HG03442 (cell line): Measurements from ENCODE around the gene CDH4.
"Not testable (repeated sequence)": the region's sequence is repeated elsewhere in the genome, so short reads cannot be mapped to it uniquely, and the experiment has no call there.

Experiments
- ATAC-seq: cut with Tn5 transposase; IDR thresholded peaks from one replicate; pipeline ENCODE4 v1.9.1; 2021; ENCODE audit warnings: mild to moderate bottlenecking, moderate library complexity; ENCODE audit not compliant: unreplicated experiment

CDH4 gene

DNA sequence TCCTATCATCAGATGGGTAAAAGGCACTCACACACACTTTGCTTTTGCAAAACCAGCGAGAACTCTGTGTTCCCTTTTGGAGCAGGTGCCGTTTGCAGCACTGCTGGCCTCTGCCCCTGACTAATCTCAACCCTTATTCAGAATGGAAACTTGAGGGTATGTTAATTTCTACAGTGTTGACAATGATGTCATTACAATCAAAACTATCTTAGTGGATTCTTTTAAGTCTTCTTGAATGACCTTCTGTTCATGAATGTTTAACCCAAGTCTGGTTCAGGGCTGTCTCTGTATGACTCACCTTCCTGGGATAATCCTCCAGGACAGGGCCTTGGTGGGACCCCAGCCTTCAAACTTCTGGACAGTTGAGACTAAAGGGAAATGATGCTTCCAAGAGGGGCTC is 197.9 kb downstream of the CDH4 start:
- ATAC-seq, result no peak

- no peak for ATAC-seq
Observed at GRCh38 chr20:61450549-61450948, 198.5 kb downstream of the CDH4 start.

GRCh38 chr20:61451009-61451408 is 198.9 kb downstream of the CDH4 start:
- ATAC-seq, result no peak

- ATAC-seq, result no peak
Observed at GRCh38 chr20:61451953-61452352, 199.9 kb downstream of the CDH4 start.

GRCh38 chr20:61453219-61453618 is 201.2 kb downstream of the CDH4 start:
- no peak for ATAC-seq

DNA sequence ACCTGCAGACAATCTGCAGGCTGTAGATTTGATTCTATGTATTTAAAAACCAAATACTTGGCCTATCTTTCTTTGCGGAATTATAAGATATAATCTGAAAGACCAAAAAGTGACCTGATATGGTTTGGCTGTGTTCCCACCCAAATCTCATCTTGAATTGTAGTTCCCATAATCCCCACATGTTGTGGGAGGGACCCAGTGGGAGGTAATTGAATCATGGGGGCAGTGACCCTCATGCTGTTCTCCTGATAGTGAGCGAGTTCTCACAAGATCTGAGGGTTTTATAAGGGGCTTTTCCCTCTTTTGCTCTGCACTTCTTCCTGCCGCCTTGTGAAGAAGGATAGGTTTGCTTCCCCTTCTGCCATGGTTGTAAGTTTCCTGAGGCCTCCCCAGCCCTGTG is 201.6 kb downstream of the CDH4 start:
- ATAC-seq, result not testable (repeated sequence)

GRCh38 chr20:61454053-61454452 is 202.0 kb downstream of the CDH4 start:
- no peak for ATAC-seq

DNA sequence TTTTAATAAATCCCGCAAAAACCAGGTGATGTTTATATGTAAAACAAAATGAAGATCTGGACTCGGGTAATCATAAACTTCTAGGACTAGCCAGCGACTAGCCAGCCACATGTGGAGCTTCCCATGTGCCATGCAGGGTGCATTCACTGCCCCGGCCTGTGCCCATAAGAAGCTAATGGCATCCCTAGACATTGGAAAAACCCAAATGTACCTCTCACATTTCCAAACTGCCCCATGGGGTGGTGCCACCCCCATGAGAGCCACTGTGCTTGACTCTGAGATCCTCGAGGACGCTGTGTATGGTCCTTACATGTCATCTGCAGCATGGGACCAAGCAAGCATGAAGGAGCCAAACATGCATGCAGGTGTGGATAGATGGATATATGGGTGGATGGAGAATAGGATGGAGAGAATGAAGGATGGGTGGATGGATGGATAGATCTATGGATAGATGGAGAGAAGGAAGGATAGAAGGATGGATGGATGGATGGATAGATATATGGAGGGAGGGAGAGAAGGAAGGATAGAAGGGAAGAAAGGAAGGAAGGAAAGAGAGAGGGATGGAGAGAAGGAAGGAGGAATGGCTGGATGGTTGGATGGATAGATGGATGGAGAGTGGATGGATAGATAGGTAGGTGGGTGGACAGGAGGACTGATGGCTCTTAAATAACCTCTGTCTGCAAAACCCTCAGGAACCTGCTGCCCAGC is 203.6 kb downstream of the CDH4 start:
- no peak for ATAC-seq

GRCh38 chr20:61457725-61458124 is 205.7 kb downstream of the CDH4 start:
- no peak for ATAC-seq

DNA sequence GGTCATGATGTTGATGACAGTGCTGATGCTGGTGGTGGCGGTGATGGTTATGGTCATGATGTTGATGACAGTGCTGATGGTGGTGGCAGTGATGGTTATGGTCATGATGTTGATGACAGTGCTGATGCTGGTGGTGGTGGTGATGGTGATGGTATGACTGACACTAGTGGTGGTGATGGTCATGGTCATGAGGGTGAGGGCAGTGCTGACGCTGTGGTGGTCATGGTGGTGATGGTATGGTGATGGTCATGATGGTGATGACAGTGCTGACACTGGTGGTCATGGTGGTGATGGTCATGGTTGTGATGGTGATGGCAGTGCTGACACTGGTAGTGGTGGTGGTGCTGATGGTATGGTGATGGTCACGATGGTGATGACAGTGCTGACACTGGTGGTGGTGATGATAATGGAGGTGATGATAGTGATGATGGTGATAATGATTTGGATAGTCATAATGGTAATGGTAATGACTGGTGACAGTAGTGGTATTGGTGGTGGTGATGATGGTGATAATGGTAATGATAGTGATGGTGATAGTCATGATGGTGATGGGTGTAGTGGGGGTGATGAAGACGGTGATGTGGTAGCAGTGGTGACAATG is 206.2 kb downstream of the CDH4 start:
- no peak for ATAC-seq

DNA sequence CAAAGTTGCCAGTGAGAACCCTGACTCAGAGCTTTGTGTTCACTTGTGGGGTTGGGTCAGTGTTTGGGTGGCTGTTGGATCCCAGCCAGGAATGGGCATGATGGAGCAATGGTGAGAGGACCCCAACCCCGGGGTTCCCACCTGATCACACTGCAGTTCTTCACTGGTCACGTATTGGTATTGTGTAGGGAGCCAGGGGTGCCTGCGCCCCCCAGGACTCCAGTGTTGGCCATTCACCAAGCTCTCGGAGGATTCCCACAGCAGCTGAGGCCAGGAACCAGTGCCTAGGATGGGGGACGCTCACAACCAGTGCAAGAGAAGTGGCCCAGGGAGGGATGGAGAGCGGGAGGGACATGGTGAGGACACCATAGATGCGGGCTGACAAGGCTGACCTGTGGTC is 207.2 kb downstream of the CDH4 start:
- no peak for ATAC-seq

DNA sequence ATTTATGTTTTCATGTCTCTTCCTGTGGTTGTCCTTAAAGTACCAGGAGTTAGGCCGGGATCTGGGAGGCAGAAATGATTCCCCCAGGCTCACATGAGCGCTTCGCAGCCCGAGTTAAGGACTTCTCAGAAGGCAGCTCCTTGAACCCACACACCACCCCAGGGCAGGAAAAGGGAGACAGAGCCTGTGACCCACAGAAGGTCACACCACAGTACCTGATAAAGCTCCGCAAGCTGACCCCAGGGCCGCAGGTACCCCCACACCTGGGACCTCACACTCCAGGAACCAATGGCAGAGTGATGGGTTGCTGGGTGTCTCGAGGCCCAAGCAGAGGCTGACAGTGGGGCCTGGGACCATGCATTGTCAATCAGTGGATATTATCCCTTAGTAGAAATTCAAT is 207.6 kb downstream of the CDH4 start:
- no peak for ATAC-seq

DNA sequence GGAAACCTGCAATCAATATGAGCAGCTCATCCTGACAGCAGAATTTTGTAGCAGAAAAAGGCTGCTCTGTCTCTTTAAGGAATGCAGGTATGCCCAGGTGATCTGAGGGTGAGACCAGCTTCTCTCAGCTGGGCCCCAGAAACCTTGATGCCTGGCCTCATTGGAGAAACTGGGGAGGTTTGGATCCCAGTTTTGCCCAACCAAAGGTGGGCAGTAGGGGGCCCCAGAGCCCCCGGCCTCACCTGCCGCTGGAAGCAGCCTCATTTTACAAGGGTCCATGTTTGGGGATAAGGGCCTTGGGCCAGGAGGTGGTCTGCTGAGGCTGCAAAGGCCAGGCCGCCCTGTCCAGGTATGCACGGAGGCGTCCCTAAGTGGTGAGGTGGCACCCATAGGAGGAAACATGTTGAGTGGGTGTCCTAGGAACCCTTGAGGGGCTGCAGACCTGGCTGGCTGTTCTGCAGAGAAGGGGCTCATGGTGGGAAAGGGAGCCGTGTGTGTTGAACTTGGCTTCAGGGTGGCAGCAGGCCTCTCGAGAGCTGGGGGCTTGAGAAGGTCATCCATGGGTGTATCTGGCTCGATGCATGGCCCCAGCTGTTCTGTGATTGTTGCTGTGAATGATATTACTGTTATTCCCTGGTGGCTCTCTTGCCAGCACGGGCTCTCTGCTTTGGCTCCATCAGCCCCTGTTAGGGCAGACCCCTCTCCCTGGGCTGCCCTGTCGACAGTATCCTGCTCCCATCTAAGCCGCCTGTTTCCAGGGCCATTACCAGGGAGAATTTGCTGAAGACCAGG is 208.4 kb downstream of the CDH4 start:
- no peak for ATAC-seq

GRCh38 chr20:61461461-61461860 is 209.4 kb downstream of the CDH4 start:
- ATAC-seq, result no peak

GRCh38 chr20:61464307-61465303 is 212.5 kb downstream of the CDH4 start:
- ATAC-seq, result no peak

GRCh38 chr20:61475729-61476128 is 223.7 kb downstream of the CDH4 start:
- ATAC-seq, result no peak

DNA sequence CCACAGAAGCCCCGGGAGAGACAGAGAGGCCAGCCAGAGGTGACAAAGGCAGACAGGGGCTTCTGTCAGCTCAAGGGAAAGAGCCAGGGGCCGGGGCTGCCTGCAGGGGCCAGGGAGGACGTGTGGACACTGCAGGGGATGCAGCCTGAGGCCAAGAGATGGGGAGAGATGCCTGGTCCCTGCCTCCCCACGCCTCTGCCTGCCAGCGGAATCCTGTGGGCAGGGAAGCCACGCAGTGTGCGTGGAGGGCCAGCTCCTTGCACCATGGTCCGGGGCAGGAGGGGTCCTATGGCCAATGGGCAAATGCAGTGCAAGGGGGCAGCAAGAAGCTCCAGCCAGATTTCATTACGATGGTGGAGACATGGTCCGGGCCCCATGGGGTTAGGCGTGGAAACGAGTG is 224.9 kb downstream of the CDH4 start:
- no peak for ATAC-seq

DNA sequence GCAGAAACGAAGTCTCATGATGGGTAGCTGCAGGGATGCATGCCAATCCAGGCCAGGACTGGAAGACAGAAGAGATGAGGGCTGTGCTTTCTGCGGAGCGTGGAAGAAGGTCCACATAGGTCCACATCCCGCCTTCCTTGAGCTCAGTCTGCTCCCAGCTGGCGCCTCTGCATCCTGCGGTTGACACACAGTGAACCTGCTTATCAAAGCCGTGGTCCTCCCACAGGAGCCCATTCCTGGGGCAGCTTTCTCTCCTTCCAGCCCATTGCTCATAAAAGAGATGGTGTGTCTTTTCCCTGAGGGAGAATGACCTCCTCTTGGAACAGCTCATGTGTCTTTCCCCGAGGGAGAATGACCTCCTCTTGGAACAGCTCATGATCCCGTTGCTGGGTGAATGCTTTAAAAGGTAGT is 225.4 kb downstream of the CDH4 start:
- no peak for ATAC-seq

DNA sequence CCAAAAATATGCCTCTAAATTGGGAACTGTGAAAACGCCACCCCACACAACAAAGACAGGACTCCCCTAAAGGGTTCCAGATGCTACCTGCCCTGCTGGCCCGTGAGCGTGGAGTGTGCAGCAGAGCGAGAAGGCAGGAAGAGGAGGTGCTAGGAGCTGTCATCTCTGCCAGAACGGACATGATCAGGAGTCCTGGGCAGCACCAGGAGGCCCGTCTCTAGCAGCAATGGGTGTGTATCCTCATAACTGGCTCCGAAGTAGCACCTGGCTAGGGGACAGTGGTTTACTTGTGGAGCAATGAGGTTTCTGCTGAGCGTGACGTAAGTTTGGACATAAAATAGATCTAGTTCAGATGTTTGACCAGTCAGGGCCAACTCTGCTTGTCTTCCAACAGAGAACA is 226.0 kb downstream of the CDH4 start:
- ATAC-seq, result no peak

DNA sequence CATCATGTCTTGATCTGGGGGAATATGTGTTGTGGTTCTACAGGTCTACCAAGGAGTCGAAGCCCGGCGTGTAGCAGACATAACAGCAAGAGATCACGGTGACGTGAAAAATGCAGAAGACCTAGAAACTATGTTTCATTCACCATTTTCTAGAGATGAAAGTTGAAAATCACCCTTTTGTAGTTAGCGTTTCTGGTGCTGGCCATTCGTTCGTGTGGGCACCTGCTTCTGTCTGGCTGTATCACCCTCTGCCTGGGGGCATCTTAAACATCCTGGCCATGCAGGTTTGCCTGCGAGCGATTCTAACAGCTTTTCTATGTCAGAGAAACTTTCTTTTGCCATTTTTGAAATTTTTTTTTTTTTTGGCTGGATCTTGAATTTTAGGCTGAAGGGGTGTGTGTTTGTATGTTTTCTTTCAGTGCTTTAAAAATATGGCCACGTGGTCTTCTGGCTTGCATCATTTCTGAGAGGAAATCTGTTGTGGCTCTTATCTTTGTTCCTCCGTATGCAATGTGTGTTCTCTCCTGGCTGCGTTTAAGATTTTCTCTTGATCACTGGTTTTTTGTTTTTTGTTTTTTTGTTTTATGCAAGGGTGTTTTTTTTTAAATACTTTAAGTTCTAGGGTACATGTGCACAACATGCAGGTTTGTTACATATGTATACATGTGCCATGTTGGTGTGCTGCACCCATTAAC is 226.7 kb downstream of the CDH4 start:
- ATAC-seq, result no peak
